GM19240 (cell line): ENCODE results near the gene ACRBP.
"Not testable (repeated sequence)": the region's sequence is repeated elsewhere in the genome, so short reads cannot be mapped to it uniquely, and the experiment has no call there.

Experiments used
- DNase-seq: peaks from one replicate; pipeline ENCODE4 v3.0.0; 2011; ENCODE audit warnings: low spot score; ENCODE audit not compliant: insufficient read length

ACRBP gene

DNA sequence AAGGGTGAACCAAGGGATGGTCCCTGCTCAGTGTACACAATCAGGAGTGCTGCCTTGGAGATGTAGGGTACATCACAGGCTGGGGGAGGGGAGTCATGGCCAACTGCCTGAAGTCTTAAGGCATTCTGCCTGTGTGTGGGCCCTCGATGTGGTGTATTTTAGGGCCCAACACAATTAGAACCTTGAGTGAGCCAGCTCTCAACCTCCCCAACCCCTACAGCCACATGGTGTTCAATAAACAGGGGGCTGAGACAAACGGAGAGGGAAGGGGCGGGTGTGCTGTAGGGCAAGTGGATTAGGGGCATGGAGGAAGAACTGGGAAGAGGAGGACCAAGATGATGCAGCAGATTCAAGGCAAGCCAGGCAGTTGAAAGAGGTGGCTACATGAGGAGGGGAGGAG, 31.4 kb downstream of the ACRBP start:
- no peak for DNase-seq

DNA sequence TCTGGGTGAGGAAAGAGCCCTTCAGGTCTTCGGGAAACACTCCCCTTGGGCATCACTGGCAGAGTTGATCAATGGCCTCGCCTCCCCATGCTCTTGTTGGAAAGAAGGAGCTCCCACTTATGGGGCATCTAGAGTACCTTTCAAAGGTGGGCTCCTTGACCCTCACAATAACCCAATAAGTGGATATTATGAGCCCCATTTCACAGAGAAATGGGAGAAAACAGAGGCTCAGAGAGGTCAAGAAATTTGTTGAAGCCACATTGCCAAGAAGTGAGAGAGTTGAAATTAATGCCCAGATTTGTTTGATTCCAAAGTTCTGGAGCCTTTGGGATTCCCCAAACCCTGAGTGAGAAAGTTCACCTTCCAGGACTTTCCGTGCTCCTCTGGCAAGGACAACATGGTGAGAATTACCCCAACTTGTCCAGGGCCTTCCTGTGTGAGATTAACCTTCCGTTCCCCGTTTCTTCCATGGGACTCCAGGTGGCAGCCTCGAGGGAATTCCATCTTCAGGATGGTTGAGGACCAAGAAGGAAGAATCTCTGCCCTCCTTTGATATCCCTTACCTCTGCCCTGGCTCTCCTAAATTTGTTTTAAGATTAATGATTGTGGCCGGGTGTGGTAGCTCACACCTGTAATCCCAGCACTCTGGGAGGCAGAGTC, 32.6 kb downstream of the ACRBP start:
- no peak for DNase-seq

DNA sequence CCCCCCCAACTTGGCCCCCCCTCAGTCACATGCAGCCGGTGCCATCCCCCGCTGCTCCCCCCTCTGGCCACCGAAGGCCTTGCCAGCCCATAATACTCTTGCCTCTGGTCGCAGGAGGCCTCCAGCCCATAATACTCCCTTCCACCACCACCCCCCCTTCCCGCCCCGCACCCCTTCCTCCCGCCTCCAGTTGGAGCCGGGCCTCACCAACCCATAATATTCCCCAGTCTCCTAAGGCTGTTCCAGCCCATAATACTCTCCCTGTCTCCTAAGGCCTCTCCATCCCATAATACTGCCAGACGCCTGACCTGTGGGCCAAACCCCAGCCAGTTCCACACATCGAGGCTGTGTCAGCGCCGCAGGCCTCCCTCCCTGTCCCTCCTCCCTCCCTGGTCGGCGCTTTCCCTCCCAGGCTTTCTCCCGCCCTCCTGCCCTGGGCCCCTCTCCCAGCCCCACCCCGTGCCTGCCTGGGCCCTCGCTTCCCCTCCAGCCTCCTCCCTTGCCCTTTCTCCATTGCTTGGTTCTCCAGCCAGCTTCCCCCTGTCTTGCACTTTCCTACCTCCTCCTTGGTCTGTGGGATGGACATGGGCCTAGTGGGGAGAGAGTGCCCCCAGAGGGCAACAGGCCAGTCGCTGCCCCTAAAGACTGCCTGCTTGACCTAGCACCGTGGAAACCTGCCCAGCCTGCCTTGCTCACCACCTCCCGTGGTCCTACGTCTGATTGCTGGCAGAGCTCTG, 33.3 kb downstream of the ACRBP start:
- DNase-seq: no peak

DNA sequence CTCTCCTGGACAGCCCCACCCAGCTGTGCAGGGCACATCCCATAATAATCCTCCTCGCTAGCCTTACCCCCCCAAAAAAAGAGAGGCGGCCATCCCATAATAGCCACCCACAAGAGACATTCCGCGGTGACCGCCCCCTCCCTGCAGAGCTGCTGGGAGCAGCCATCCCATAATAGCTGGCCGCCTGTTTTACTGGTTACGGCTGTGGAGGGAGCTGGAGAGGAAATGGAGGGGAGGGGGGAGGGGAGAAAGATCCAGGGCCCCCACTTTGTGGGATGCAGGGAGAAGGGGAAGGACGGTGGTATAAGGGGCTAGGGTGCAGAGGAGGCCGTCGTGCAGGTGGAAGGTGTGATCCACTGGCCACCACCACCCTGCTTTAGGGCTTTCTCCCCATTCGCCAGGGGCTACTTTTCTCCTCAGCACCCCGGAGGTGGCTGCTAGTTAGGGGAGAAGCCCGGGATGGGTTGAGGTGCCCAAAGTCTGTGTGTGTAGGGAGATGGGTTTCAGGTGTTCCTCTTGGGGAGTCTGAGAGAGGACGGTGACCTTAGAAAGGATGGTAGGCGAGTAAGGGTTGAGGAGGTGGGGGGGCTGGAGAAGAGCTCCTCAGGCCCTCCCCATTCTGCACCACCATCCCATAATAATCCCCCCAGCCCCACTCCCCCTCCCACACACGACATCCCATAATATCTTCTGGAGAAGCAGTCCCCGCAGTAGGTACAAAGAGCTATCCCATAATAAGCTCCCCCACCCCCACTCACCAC, 34.0 kb downstream of the ACRBP start:
- no peak for DNase-seq

- DNase-seq: no peak
Measured at GRCh38 chr12:6612652-6613014, 34.6 kb downstream of the ACRBP start.

GRCh38 chr12:6612247-6612646, 35.0 kb downstream of the ACRBP start:
- no peak for DNase-seq

GRCh38 chr12:6608592-6609281, 38.5 kb downstream of the ACRBP start:
- DNase-seq: no peak

- DNase-seq: no peak
Measured at GRCh38 chr12:6607751-6608591, 39.3 kb downstream of the ACRBP start.

- no peak for DNase-seq
Measured at GRCh38 chr12:6606331-6607131, 40.7 kb downstream of the ACRBP start.

GRCh38 chr12:6605421-6606330, 41.6 kb downstream of the ACRBP start:
- no peak for DNase-seq

DNA sequence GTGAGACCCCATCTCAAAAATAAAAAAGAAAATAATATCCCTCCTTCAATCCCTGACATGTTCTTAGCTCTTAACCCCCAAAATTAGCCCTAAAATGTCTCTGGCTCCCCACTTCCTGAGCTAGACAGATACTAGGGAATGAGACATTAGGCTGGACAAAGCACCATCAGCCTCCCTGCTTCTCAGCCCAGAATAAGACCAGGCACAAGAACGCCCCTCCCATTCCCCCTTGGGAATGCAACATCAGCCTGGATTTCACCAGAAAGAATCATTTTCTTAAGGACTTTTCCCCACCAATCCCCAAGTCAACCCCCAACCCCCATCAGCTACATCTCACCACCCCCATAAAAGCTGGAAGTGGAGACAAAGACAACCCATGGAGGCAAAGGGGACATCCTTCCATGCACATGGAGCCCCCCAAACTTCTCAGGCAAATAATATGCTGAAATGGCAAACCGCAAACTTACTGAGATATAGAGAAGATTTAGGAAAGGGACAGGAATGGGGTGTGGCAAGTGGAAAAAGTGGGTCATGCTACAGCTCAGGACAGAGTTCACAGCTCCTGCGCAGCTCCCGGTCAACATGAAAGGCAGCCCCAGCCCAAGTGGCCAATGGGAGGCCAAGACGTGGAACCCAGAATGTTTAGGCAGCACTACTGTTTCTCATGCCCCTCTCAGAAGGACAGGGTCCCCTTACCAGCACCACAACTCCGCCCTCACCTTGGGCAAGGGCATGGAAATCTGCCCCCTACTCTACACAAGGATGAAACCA, 42.8 kb downstream of the ACRBP start:
- no peak for DNase-seq

DNA sequence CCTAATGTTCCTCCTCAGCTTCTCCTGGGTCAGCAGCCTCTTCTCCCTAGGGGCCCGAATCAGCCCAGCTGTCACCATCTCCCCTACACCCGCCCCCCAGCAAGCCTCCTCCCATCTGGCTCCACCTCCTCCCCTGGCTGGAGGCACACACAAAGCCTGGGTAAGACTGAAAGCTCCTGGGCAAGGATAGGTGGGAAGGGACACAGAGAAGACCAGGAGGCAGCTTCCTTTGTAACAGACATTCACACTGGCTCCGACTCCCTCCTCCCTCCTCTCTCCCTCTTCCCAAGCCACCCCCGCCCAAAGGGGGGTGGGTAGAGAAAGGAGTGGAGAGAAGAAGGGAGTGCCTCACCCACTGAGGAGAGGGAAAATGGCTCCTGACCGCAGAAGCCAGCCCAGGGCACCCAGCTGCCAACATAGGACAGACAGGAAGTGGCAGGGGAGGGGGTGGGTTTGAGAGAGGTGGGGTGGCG, 44.1 kb downstream of the ACRBP start:
- DNase-seq: no peak

GRCh38 chr12:6602526-6602925, 44.7 kb downstream of the ACRBP start:
- DNase-seq: no peak

- DNase-seq: not testable (repeated sequence)
Measured at GRCh38 chr12:6595673-6596072, 51.6 kb downstream of the ACRBP start.

- no peak for DNase-seq
Measured at GRCh38 chr12:6592087-6592486, 55.1 kb downstream of the ACRBP start.
